BLaER1 (cell line): ENCODE measurements around the gene KIRREL1.

Experiments
- H3K27ac ChIP-seq: shearing (Covaris generic); formaldehyde crosslinking; 2 replicates; pipeline ENCODE4 v1.8.1; 2022
- H3K27me3 ChIP-seq: shearing (Covaris generic); formaldehyde crosslinking; 2 replicates; pipeline ENCODE4 v1.8.1; 2022
- H3K36me3 ChIP-seq: shearing (Covaris generic); formaldehyde crosslinking; 2 replicates; pipeline ENCODE4 v1.8.1; 2022
- H3K4me1 ChIP-seq: shearing (Covaris generic); formaldehyde crosslinking; 2 replicates; pipeline ENCODE4 v1.8.1; 2022
- H3K4me2 ChIP-seq: shearing (Covaris generic); formaldehyde crosslinking; 2 replicates; pipeline ENCODE4 v1.8.1; 2022
- H3K4me3 ChIP-seq: shearing (Covaris generic); formaldehyde crosslinking; 2 replicates; pipeline ENCODE4 v1.8.1; 2022
- H3K9ac ChIP-seq: shearing (Covaris generic); formaldehyde crosslinking; 2 replicates; pipeline ENCODE4 v1.8.1; 2022
- H3K9me3 ChIP-seq: shearing (Covaris generic); formaldehyde crosslinking; 2 replicates; pipeline ENCODE4 v1.8.1; 2022
- H4K20me1 ChIP-seq: shearing (Covaris generic); formaldehyde crosslinking; 2 replicates; pipeline ENCODE4 v1.8.1; 2022
- Cebpa-rat ChIP-seq: shearing (Covaris generic); IDR thresholded peaks from 2 replicates; pipeline ENCODE4 v1.8.1; 2022

KIRREL1 gene

DNA sequence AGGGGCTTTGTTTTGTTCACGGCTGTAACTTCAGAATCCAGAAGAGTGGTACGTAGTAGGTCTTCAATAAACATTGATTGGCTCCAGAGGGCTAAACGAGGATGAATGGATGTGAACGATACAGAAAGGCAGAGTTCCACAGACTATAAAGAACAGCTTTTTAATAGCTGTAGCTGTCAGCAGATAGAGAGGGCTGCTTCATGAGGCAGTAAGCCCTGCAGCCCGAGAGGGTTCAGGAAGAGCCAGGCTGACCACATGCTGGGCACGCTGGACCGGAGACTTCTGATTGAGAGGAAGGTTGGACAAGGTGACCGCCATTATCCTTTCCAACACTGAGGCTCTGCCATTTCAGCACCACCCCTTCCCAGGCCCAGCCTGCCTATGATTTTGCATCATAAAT is 45.3 kb downstream of the KIRREL1 start:
- H3K36me3 ChIP-seq, result no peaks in the 10 kb centered on the region
- H3K9ac ChIP-seq, result no peak overlapping the region
- no peak overlapping the region for H3K27ac ChIP-seq
- no peaks in the 10 kb centered on the region for H3K9me3 ChIP-seq
- no peak overlapping the region for H3K4me3 ChIP-seq
- H4K20me1 ChIP-seq, result peaks cover 48% of the 10 kb centered on the region; the same call in 1 of the 2 replicates
- peaks cover 23% of the 10 kb centered on the region for H3K4me1 ChIP-seq
- H3K27me3 ChIP-seq, result no peaks in the 10 kb centered on the region
- no peak overlapping the region for H3K4me2 ChIP-seq
- TF ChIP-seq Cebpa-rat, result no peak

DNA sequence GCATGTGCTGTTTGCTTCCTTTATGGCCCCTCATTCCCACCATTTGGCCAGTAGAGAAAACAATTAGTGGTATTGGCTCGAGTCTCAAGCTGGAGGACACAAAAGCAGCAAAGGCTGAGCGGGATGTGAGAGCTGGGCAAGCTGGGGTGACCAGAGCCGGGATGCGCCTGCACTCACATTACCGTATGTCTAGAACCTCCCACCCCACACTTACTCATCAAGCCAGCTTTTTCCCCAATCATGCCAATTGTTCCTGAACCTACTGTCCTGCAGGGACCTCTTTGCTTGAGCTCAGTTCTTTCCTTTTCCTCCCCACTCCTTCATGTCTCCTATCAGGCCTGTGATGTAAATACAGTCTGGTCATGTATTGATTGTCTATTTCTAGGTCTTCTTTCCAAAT is 45.9 kb downstream of the KIRREL1 start:
- no peak for TF ChIP-seq Cebpa-rat
- no peak overlapping the region for H3K4me2 ChIP-seq
- H3K36me3 ChIP-seq, result no peaks in the 10 kb centered on the region

DNA sequence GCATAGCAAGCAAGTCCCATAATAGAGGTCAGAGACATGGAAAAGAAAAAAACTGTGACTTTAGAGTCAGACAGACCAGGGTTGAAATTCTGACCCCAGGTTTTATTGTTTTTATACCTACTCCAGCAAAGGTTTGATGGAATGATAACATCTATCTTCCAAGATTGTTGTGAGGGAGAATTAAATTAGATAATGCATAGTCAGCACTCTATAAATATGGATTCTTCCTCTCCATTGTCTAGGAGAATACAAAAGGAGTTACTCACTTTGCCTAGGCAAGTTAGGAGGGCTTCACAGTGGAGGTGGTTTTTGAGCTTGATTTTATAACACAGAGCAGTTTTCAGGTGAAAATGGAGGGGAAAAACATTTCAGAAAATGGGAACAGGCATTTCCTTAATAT is 46.9 kb downstream of the KIRREL1 start:
- Histone ChIP-seq H4K20me1 (peaks cover 43% of the 10 kb centered on the region; the same call in 1 of the 2 replicates), H3K4me3 (no peak overlapping the region), H3K4me1 (peaks cover 15% of the 10 kb centered on the region)

More for the DNA sequence above, 45.9 kb downstream of the KIRREL1 start:
- H3K9me3 ChIP-seq, result no peaks in the 10 kb centered on the region
- H4K20me1 ChIP-seq, result peaks cover 50% of the 10 kb centered on the region; the same call in 1 of the 2 replicates
- H3K27me3 ChIP-seq, result no peaks in the 10 kb centered on the region
- H3K4me3 ChIP-seq, result no peak overlapping the region
- H3K27ac ChIP-seq, result no peak overlapping the region
- H3K9ac ChIP-seq, result no peak overlapping the region
- peaks cover 23% of the 10 kb centered on the region for H3K4me1 ChIP-seq

DNA sequence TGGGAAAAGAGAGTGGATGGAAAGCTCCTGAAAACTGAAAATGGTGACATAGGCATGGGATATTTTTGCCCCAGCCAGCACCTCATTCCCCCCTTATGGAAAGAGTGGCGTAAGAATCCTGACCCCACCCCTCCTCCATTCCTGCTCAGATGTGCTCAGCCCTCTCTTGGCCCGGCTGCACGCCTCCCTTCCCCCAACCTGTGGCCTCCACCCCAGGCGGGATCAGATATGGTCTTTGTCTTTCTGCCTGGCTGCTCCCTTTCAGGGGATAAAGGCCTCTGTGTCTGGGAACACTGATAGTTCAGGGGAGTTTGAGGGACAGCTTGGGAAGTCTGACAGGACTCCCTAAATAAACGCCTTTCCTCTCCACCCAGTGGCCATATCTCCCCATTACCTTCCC is 49.8 kb downstream of the KIRREL1 start:
- TF ChIP-seq Cebpa-rat, result no peak

More for the DNA sequence above, 46.9 kb downstream of the KIRREL1 start:
- H3K9ac ChIP-seq, result no peak overlapping the region
- TF ChIP-seq Cebpa-rat, result no peak
- H3K36me3 ChIP-seq, result no peaks in the 10 kb centered on the region
- no peak overlapping the region for H3K27ac ChIP-seq
- no peaks in the 10 kb centered on the region for H3K9me3 ChIP-seq
- no peak overlapping the region for H3K4me2 ChIP-seq
- no peaks in the 10 kb centered on the region for H3K27me3 ChIP-seq

DNA sequence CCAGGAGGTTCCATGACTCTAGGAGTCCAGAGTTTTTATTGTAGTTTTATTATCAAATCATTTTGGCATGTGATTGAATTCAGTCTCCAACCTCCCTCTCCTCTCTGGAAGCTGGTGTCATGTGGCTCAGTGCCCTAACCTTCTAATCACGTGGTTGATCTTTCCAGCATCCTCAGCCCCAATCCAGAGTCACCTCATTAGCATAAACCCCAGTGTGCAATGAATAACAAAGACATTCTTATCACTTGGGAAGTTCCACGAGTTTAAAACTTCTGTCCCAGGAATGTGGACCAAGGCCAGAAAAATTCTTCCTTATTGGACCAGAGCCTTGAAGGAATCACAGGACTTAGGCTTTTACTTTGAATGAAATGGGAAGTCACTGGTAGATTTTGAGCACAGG is 52.2 kb downstream of the KIRREL1 start:
- Histone ChIP-seq H3K36me3 (0 out of 2 replicates have a peak, but pooled peaks cover 7% of the 10 kb centered on the region), H3K27ac (no peak overlapping the region), H3K27me3 (no peaks in the 10 kb centered on the region), H3K9ac (no peak overlapping the region), H3K4me1 (no peaks in the 10 kb centered on the region), H4K20me1 (peaks cover 16% of the 10 kb centered on the region; the same call in 1 of the 2 replicates), H3K9me3 (no peaks in the 10 kb centered on the region), H3K4me3 (no peak overlapping the region), H3K4me2 (no peak overlapping the region)
- TF ChIP-seq Cebpa-rat, result no peak

More for the DNA sequence above, 49.8 kb downstream of the KIRREL1 start:
- no peak overlapping the region for H3K9ac ChIP-seq
- H3K27me3 ChIP-seq, result no peaks in the 10 kb centered on the region
- peaks cover 5% of the 10 kb centered on the region for H3K4me1 ChIP-seq
- H3K9me3 ChIP-seq, result no peaks in the 10 kb centered on the region
- no peak overlapping the region for H3K27ac ChIP-seq
- peaks cover 26% of the 10 kb centered on the region; the same call in 1 of the 2 replicates for H4K20me1 ChIP-seq
- no peaks in the 10 kb centered on the region for H3K36me3 ChIP-seq
- no peak overlapping the region for H3K4me2 ChIP-seq
- H3K4me3 ChIP-seq, result no peak overlapping the region

DNA sequence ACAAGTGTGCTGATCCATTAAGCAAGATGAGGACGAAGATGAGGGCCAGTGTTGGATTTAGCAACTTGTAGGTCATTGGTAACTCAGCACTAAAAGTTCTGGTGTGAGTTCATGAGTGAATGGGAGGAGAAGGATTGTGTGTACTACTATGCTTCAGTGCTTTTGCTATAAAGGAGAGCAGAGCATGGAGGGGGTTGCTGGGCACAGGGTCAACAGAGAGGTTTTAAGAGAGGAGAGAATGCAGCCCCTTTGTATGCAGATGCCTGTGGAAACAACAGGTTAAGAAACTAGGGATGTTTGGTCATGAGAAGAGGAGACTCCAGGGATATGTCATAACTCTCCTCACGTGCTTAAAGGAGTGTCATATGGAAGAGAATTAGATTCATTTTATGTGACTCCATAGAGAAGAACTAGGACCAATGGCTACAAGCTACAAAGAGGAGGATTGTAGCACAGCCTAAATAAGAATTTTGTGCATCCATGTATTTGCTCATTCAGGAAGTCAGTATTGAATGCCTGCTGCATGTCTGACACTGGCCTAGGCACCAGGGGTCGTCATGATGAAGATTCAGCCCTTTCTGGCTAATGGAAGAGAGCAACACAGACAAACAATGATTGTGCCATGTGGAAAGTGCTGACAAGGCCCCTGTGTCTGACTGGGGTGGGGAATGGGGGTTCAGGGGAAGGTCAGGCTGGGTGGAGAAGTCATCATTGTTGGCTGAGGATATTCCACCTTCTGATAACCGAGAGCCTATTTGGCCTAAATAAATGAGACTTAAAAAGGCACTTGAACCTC is 53.5 kb downstream of the KIRREL1 start:
- Histone ChIP-seq H3K27me3 (no peaks in the 10 kb centered on the region), H3K9me3 (no peaks in the 10 kb centered on the region), H3K36me3 (0 out of 2 replicates have a peak, but pooled peaks cover 11% of the 10 kb centered on the region), H3K9ac (no peak overlapping the region), H3K27ac (no peak overlapping the region), H3K4me1 (no peaks in the 10 kb centered on the region), H3K4me2 (no peak overlapping the region), H4K20me1 (peaks cover 22% of the 10 kb centered on the region; the same call in 1 of the 2 replicates), H3K4me3 (no peak overlapping the region)
- no peak for TF ChIP-seq Cebpa-rat

DNA sequence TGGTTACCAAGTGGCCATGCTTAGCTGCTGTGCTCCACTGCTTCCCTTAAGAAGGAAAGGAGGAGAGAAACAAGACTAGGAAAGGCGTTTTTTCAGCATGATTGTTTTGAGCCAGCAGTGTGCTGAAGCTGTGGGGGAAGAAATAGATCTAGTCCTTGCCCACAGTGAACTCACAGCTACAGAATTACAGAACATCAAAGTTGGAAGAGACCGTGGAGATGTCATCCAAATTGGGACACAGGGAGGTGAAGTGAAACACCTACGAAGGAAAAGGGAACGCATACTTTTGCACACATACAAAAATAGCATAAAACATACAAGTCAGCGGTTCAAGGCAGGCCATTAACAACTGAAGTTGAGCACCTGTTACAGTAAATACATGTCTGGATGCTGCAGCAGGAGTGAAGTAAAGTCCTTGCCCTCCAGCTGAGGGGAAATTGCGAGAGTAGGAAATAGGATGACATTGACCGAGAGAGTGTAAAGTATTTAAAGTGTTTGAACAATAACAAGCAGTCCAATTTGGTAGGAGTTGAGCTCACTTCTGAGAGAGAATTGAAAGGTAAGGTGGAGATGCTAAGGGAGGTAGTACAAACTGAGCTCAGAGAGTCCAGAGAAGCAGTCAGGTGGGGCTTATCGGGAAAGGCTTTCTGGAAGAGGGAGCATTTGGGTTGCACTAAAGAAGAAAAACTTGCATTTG is 55.1 kb downstream of the KIRREL1 start:
- Histone ChIP-seq H3K4me2 (no peak overlapping the region), H3K27ac (no peak overlapping the region), H3K27me3 (no peaks in the 10 kb centered on the region), H3K36me3 (peaks cover 11% of the 10 kb centered on the region; the same call in 1 of the 2 replicates), H3K4me3 (no peak overlapping the region), H3K9me3 (no peaks in the 10 kb centered on the region), H3K4me1 (no peaks in the 10 kb centered on the region), H4K20me1 (peaks cover 17% of the 10 kb centered on the region; the same call in 1 of the 2 replicates), H3K9ac (no peak overlapping the region)
- TF ChIP-seq Cebpa-rat, result no peak

DNA sequence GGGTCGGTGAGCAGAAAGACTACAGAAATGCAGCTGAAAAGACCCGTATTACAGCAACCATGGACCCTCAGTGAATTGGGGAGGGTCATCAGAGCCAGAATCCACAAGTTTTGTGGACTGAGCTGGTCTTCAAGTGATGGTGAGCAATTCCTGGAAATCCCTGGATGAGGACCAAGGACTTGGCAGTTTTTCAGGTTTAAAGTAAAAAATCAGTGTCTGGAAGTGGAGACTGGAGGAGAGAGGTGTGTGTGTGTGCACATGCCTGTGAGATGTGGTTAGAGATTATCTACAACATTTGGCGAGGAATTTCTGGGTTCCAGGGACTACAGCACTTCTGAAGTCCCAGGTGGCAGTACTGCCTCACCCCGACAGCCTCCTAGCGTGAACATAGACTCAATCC is 56.4 kb downstream of the KIRREL1 start:
- TF ChIP-seq Cebpa-rat, result no peak
- Histone ChIP-seq H4K20me1 (peaks cover 12% of the 10 kb centered on the region; the same call in 1 of the 2 replicates), H3K4me2 (no peak overlapping the region), H3K4me3 (no peak overlapping the region), H3K9ac (no peak overlapping the region), H3K9me3 (no peaks in the 10 kb centered on the region), H3K27me3 (no peaks in the 10 kb centered on the region), H3K4me1 (no peaks in the 10 kb centered on the region), H3K36me3 (peaks cover 12% of the 10 kb centered on the region; the same call in 1 of the 2 replicates), H3K27ac (no peak overlapping the region)

DNA sequence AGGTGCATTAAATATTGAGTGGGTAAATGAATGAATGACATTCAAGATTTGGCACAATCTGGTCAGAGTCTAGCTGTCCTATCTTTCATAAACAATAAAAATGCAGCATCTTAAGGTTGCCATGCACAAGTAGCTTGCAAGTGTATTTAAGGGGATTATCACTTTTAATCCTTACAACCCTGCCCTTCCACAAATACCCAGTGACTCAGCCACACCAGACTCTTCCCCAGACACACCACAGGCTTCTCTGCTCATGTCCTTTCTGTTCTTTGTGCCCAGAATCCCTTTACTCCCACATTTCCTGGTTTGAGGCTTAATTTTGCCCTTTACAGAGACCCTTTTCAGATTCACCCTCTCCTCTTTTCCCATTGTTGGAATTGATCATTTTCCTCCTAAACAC is 59.8 kb downstream of the KIRREL1 start:
- H3K4me1 ChIP-seq, result peaks cover 17% of the 10 kb centered on the region
- H3K4me2 ChIP-seq, result no peak overlapping the region
- no peak for TF ChIP-seq Cebpa-rat
- peaks cover 16% of the 10 kb centered on the region; the same call in 1 of the 2 replicates for H3K36me3 ChIP-seq
- H3K27ac ChIP-seq, result no peak overlapping the region
- H3K4me3 ChIP-seq, result no peak overlapping the region
- H4K20me1 ChIP-seq, result 0 out of 2 replicates have a peak, but pooled peaks cover 6% of the 10 kb centered on the region
- no peaks in the 10 kb centered on the region for H3K27me3 ChIP-seq
- no peaks in the 10 kb centered on the region for H3K9me3 ChIP-seq
- H3K9ac ChIP-seq, result no peak overlapping the region

DNA sequence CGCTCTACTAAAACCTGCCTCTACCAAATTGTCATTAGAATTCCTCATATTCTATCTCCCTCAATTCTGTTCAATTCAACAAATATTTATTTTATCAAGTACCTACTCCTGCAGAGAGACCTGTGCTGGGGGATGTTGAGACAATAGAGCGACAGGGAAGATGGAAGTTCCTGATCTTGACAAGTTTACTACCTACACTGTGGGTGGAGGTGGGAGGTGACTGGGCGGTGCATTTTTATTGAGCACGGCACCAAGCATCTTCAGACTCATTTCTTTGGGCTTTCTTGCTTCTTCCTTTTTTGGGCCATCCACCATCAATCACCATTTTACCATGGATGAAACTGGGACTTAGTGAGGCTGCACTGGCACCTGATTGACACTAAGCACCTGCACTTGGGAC is 61.3 kb downstream of the KIRREL1 start:
- no peak overlapping the region for H3K4me2 ChIP-seq
- H3K27ac ChIP-seq, result no peak overlapping the region
- peaks cover 17% of the 10 kb centered on the region for H3K4me1 ChIP-seq
- H3K4me3 ChIP-seq, result no peak overlapping the region
- H3K9me3 ChIP-seq, result no peaks in the 10 kb centered on the region
- no peaks in the 10 kb centered on the region for H3K27me3 ChIP-seq
- H3K36me3 ChIP-seq, result peaks cover 16% of the 10 kb centered on the region; the same call in 1 of the 2 replicates
- TF ChIP-seq Cebpa-rat, result no peak
- peaks cover 19% of the 10 kb centered on the region; the same call in 1 of the 2 replicates for H4K20me1 ChIP-seq
- no peak overlapping the region for H3K9ac ChIP-seq
